SK-N-SH treated with all-trans-retinoic acid at 6 μM for 48 hours (cell line): ENCODE measurements around the gene MYO7A.

Source experiments
- ATAC-seq: fragments of 200-7000 bp; cut with Tn5 transposase; 3 replicates; pipeline ENCODE4 v1.9.1; 2020; ENCODE audit warnings: mild to moderate bottlenecking, moderate library complexity
- ARNTL ChIP-seq: fragments of 450-650 bp; formaldehyde crosslinking; IDR thresholded peaks from 2 replicates; pipeline ENCODE4 v1.5.0; 2020; ENCODE audit warnings: low read depth, mild to moderate bottlenecking, moderate library complexity, borderline replicate concordance
- BACH2 ChIP-seq: fragments of 250-450 bp; sonication (Bioruptor Pico); IDR thresholded peaks from 2 replicates; pipeline ENCODE4 v1.9.0; 2021; ENCODE audit warnings: mild to moderate bottlenecking, borderline replicate concordance
- CSDC2 ChIP-seq: fragments of 250-450 bp; sonication (Bioruptor Pico); IDR thresholded peaks from 2 replicates; pipeline ENCODE4 v1.5.0; 2020; ENCODE audit warnings: mild to moderate bottlenecking, moderate library complexity
- ESRRG ChIP-seq: fragments of 250-450 bp; sonication (Bioruptor Pico); IDR thresholded peaks from 2 replicates; pipeline ENCODE4 v1.6.1; 2021; ENCODE audit warnings: mild to moderate bottlenecking
- GLIS3 ChIP-seq: fragments of 250-450 bp; sonication (Bioruptor Pico); IDR thresholded peaks from 2 replicates; pipeline ENCODE4 v1.5.0; 2020; ENCODE audit warnings: mild to moderate bottlenecking, moderate library complexity
- ISL1 ChIP-seq: fragments of 250-450 bp; sonication (Bioruptor Pico); IDR thresholded peaks from 2 replicates; pipeline ENCODE4 v2.1.2; 2022; ENCODE audit warnings: mild to moderate bottlenecking, moderate library complexity
- OSR1 ChIP-seq: fragments of 250-450 bp; sonication (Bioruptor Pico); IDR thresholded peaks from 2 replicates; pipeline ENCODE4 v1.8.0; 2022; ENCODE audit warnings: moderate library complexity, mild to moderate bottlenecking, inconsistent platforms
- PPARA ChIP-seq: fragments of 250-450 bp; sonication (Bioruptor Pico); IDR thresholded peaks from 2 replicates; pipeline ENCODE4 v1.5.0; 2020; ENCODE audit warnings: mild to moderate bottlenecking, borderline replicate concordance
- RARB ChIP-seq: fragments of 250-450 bp; sonication (Bioruptor Pico); IDR thresholded peaks from 2 replicates; pipeline ENCODE4 v1.8.0; 2021; ENCODE audit warnings: mild to moderate bottlenecking, moderate library complexity
- SNAI2 ChIP-seq: fragments of 250-450 bp; sonication (Bioruptor Pico); IDR thresholded peaks from 2 replicates; pipeline ENCODE4 v1.5.0; 2020; ENCODE audit warnings: mild to moderate bottlenecking, moderate library complexity
- TCF4 ChIP-seq: fragments of 250-450 bp; sonication (Bioruptor Pico); IDR thresholded peaks from 2 replicates; pipeline ENCODE4 v1.8.0; 2021; ENCODE audit warnings: mild to moderate bottlenecking, moderate library complexity, borderline replicate concordance
- ZC3H10 ChIP-seq: fragments of 250-450 bp; sonication (Bioruptor Pico); IDR thresholded peaks from 2 replicates; pipeline ENCODE4 v1.5.1; 2021; ENCODE audit warnings: mild to moderate bottlenecking, moderate library complexity
- ZFP30 ChIP-seq: fragments of 450-650 bp; formaldehyde crosslinking; IDR thresholded peaks from 2 replicates; pipeline ENCODE4 v1.5.0; 2022; ENCODE audit warnings: mild to moderate bottlenecking, moderate library complexity
- ZNF565 ChIP-seq: fragments of 450-650 bp; formaldehyde crosslinking; conservative IDR thresholded peaks from 2 replicates; pipeline ENCODE4 v1.5.0; 2020; ENCODE audit warnings: low read depth, mild to moderate bottlenecking, moderate library complexity
- ZNF8 ChIP-seq: fragments of 450-650 bp; formaldehyde crosslinking; IDR thresholded peaks from 2 replicates; pipeline ENCODE4 v1.5.0; 2020; ENCODE audit warnings: mild to moderate bottlenecking, moderate library complexity
- TF ChIP-seq, protein P1 (sequence below): fragments of 250-450 bp; sonication (Bioruptor Pico); IDR thresholded peaks from 2 replicates; pipeline ENCODE4 v1.5.1; 2020; ENCODE audit warnings: low read depth, mild to moderate bottlenecking, moderate library complexity
- TF ChIP-seq, protein P2 (sequence below): fragments of 250-450 bp; sonication (Bioruptor Pico); IDR thresholded peaks from 2 replicates; pipeline ENCODE4 v1.5.1; 2021; ENCODE audit warnings: mild to moderate bottlenecking, moderate library complexity
- TF ChIP-seq, protein P3 (sequence below): fragments of 250-450 bp; sonication (Bioruptor Pico); IDR thresholded peaks from 2 replicates; pipeline ENCODE4 v1.8.0; 2020; ENCODE audit warnings: mild to moderate bottlenecking, moderate library complexity, borderline replicate concordance
- TF ChIP-seq, protein P4 (sequence below): fragments of 250-450 bp; sonication (Bioruptor Pico); IDR thresholded peaks from 2 replicates; pipeline ENCODE4 v1.8.0; 2021; ENCODE audit warnings: low read depth, mild to moderate bottlenecking, moderate library complexity, borderline replicate concordance

Gene MYO7A

DNA sequence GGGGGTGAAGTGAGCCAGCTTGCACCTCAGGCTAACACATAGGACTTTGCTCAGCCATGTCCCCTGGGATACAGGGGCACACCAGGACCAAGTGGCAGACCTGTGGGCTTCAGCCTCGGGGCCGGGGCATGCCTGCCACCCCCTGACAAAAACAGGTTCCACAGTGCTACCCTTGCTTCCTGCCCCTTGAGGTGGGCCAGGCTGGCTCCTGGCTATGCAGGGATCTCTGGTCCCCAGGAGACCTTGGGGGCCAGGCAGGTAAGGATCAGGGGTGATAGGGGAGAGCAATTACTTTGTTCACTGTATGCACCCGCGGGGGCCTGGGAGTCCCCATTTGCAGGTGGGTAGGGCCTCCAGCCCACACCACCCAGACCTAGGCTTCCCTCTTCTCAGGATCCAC, 2.4 kb upstream of the MYO7A start (continued):
- TF ChIP-seq, protein P1, sequence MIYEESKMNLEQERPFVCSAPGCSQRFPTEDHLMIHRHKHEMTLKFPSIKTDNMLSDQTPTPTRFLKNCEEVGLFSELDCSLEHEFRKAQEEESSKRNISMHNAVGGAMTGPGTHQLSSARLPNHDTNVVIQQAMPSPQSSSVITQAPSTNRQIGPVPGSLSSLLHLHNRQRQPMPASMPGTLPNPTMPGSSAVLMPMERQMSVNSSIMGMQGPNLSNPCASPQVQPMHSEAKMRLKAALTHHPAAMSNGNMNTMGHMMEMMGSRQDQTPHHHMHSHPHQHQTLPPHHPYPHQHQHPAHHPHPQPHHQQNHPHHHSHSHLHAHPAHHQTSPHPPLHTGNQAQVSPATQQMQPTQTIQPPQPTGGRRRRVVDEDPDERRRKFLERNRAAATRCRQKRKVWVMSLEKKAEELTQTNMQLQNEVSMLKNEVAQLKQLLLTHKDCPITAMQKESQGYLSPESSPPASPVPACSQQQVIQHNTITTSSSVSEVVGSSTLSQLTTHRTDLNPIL (CRISPR knock-in tag) = no peak
- TF ChIP-seq SNAI2 (CRISPR knock-in tag) = no peak
- TF ChIP-seq TCF4 = no peak
- no peak for TF ChIP-seq GLIS3 (CRISPR knock-in tag)
- TF ChIP-seq ZNF565 = no peak
- TF ChIP-seq ARNTL (CRISPR knock-in tag) = no peak
- TF ChIP-seq RARB (CRISPR knock-in tag) = no peak
- TF ChIP-seq, protein P2, sequence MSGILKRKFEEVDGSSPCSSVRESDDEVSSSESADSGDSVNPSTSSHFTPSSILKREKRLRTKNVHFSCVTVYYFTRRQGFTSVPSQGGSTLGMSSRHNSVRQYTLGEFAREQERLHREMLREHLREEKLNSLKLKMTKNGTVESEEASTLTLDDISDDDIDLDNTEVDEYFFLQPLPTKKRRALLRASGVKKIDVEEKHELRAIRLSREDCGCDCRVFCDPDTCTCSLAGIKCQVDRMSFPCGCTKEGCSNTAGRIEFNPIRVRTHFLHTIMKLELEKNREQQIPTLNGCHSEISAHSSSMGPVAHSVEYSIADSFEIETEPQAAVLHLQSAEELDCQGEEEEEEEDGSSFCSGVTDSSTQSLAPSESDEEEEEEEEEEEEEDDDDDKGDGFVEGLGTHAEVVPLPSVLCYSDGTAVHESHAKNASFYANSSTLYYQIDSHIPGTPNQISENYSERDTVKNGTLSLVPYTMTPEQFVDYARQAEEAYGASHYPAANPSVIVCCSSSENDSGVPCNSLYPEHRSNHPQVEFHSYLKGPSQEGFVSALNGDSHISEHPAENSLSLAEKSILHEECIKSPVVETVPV (CRISPR knock-in tag) = no peak

DNA sequence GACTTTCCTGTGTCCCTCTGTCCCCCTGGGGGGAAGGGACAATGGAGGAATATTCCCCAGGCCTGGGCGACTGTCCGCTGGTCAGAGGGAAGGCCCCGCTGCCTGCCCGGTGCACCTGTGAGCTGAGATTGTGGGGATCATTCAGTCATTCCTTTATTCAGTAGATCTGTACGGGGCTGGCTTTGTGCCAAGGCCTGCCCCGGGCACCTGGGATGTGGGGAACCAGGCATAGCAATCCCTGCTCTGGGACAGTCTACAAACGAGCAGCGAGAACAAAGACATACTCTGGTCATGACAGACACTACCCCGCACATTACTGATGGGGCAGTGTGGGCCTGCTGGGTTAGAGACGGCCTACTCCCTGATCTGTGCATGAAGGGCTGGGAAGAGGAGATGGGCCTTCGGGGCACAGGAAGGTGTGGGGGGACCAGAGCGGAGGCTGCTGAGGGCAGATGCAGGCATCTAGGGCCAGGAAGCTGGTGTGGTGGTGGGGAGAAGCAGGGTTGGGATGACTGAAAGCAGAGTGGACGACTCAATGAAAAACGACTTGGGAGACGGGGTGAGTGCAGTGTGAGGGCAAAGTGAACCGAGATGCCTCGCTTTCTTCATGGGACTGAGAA, 1.8 kb upstream of the MYO7A start:
- peak; percentile 6; the same call in 1 of the 3 replicates for ATAC-seq

DNA sequence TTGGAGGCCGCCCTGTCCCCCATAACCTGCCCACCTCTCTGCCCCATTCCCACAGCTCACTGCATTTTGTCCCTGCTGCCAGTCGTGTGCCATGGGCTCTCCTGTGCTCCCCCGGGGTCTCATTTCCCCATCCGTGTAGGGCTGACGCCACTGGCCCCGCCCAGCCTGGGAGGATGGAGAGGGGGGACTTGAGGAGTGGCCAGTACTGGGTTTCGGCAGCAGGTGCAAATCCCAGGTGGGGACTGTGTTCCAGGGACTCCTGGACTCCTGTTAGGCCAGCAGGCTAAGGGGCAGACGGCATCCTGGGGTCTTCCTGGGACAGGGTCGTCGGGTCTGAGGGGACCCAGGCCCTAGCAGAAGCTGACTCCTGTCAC, 1.2 kb upstream of the MYO7A start:
- ATAC-seq = peak; percentile 24

More for the DNA sequence above, 1.8 kb upstream of the MYO7A start:
- TF ChIP-seq TCF4 (no peak), RARB (CRISPR knock-in tag) (no peak), SNAI2 (CRISPR knock-in tag) (no peak), PPARA (CRISPR knock-in tag) (no peak), BACH2 (no peak)

DNA sequence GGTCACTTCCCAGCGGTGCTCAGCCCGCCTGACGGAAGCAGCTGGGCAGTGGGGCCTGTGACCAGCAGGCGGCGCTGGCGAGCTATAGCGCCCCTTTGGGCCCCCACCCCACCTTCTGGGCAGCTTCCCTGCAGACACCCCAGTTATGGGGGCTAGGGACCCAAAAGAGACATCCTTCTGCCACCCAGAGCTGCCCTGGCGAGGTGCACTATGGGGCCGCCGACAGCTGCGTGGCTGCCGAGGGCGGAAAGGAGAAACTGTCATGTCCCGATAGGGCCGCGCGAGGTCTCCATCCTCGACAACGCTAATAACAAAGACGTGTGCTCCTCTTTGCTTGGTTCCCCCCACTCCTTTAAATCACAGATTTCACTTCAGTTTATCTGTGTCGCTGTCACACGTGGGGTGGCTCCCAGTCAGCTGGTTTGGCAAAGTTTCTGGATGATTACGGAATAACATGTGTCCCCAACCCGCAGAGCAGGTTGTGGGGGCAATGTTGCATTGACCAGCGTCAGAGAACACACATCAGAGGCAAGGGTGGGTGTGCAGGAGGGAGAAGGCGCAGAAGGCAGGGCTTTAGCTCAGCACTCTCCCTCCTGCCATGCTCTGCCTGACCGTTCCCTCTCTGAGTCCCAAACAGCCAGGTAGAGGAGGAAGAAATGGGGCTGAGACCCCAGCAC, 673 bp upstream of the MYO7A start:
- peak; percentile 78 for ATAC-seq
- TF ChIP-seq BACH2 = no peak
- TF ChIP-seq, protein P3, sequence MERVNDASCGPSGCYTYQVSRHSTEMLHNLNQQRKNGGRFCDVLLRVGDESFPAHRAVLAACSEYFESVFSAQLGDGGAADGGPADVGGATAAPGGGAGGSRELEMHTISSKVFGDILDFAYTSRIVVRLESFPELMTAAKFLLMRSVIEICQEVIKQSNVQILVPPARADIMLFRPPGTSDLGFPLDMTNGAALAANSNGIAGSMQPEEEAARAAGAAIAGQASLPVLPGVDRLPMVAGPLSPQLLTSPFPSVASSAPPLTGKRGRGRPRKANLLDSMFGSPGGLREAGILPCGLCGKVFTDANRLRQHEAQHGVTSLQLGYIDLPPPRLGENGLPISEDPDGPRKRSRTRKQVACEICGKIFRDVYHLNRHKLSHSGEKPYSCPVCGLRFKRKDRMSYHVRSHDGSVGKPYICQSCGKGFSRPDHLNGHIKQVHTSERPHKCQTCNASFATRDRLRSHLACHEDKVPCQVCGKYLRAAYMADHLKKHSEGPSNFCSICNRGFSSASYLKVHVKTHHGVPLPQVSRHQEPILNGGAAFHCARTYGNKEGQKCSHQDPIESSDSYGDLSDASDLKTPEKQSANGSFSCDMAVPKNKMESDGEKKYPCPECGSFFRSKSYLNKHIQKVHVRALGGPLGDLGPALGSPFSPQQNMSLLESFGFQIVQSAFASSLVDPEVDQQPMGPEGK = peak; percentile 21; the same call in 1 of the 2 replicates
- no peak for TF ChIP-seq ISL1 (CRISPR knock-in tag)

More for the DNA sequence above, 1.2 kb upstream of the MYO7A start:
- TF ChIP-seq BACH2 = no peak
- no peak for TF ChIP-seq RARB (CRISPR knock-in tag)
- TF ChIP-seq ISL1 (CRISPR knock-in tag) = no peak
- TF ChIP-seq, protein P4, sequence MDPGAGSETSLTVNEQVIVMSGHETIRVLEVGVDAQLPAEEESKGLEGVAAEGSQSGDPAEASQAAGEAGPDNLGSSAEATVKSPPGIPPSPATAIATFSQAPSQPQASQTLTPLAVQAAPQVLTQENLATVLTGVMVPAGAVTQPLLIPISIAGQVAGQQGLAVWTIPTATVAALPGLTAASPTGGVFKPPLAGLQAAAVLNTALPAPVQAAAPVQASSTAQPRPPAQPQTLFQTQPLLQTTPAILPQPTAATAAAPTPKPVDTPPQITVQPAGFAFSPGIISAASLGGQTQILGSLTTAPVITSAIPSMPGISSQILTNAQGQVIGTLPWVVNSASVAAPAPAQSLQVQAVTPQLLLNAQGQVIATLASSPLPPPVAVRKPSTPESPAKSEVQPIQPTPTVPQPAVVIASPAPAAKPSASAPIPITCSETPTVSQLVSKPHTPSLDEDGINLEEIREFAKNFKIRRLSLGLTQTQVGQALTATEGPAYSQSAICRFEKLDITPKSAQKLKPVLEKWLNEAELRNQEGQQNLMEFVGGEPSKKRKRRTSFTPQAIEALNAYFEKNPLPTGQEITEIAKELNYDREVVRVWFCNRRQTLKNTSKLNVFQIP (CRISPR knock-in tag) = no peak
- no peak for TF ChIP-seq SNAI2 (CRISPR knock-in tag)
- TF ChIP-seq ZNF8 = no peak
- no peak for TF ChIP-seq ARNTL (CRISPR knock-in tag)
- TF ChIP-seq, protein P2 (CRISPR knock-in tag) = no peak
- no peak for TF ChIP-seq ZFP30 (CRISPR knock-in tag)
- no peak for TF ChIP-seq CSDC2 (CRISPR knock-in tag)
- TF ChIP-seq OSR1 (CRISPR knock-in tag) = no peak
- TF ChIP-seq ESRRG (CRISPR knock-in tag) = no peak
- no peak for TF ChIP-seq ZC3H10 (CRISPR knock-in tag)
- TF ChIP-seq, protein P3 = no peak
